NCI-H2227 treated with DMSO at 0.1 percent for 48 hours (cell line): ENCODE measurements around the gene PEA15.

ENCODE experiments used
- DNase-seq: peaks from one replicate; lab custom pipeline; 2025; lab: John Stamatoyannopoulos, UW

PEA15 gene

DNA sequence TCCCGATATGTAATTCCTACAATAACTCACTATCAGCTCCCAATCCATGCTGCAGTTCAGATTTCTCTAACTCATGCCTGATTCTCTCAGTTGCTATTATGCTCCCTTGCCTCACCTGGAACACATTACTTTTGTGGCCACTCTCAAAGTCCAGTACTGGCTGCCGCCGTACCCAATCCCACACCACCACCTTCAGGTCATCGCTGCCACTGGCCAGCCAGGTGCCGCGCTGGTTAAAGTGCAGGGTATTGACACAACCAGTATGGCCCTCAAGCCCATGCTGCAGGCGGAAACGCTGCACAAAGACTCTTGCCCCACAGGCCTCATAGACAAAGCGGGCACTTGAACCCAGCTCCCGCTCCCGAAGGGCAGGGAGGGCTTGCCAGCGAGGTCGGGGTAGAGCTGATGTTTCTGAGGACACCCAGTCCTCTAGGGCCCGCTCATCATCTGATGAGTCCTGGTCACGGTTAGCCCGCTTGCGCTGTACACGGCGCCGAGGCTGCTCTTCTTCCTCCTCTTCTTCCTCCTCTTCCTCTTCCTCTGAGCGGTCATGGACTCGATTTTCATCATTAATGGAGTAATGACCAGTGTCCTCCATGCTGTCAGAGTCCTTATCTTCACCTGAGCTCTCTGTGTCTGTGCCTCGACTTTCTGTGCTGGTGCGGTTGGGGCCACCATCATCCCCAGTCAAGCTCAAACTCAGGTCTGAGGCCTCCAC is 34.6 kb downstream of the PEA15 start:
- no peak for DNase-seq

DNA sequence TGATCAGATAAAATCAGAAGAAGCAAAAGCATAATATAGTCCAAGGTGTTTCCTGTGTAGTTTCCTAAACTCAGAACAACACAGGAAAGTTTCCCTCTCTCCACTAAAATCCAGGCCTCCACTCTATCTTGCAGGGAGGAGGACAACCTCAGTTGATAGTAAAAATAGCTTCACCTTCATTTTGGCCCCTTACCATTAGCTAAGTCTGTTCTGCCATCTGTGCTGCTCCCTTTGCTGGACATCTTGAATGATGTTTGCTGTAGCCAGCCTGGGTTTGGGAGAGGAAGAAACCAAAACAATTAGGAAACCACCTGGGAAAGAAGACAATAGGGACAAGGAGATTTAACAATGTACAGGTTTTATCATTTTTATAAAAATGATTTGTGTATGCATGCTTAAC is 38.6 kb downstream of the PEA15 start:
- DNase-seq = no peak

DNA sequence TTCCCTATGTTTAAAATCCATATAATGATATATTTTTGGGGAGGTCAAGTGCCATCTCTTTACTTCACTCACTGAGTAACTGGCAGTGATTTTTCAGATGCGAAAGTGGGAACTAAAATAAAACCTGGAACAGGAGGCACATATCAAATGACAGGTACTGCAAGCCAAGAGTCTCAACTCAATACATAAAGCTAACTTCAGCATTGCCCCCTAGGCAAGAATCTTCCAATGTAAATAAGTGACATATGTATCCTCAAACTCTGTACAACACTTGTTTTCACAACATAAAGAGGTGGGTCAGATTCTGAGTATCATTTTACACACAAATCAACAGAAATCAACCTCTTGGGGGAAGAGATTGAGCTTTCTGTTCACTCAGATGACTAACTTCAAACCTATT is 39.0 kb downstream of the PEA15 start:
- DNase-seq = peak; percentile 6

DNA sequence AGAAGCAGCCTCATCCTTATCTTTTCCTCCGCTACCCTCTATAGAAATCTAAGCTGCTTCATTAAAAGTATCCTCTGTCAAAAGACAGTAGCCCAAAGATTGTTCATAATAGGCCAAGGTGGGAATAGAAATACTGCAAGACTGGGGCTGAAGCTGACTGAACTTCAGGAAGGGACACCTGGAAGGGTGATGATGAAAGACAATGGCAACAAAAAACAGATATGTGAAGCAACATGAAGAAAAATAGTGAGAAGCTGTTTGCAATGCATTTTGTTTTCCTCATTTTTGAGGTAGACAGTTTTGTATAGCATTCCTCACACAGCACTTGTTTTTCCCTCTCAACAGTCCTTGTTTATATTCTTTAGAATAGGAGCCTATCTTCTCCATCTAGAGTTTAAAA is 40.2 kb downstream of the PEA15 start:
- no peak for DNase-seq

DNA sequence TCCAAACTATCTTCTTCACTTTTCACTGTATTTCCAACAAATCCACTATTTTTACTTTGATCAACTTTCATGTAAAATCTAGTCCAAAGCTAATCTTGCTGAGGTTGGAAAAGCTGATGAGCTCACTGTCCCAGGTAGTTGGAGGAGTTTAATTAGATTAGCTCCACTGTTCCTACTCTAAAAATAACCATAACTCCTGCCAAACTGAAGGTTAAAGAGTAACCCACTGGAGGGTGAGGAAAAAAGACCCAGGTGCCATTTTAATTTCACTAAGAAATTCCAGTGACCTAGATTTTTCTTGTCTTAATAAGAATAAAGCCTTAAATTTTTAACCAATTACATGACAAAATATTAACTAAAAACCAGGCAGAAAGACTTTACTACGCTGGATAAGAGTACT is 41.9 kb downstream of the PEA15 start:
- no peak for DNase-seq

DNA sequence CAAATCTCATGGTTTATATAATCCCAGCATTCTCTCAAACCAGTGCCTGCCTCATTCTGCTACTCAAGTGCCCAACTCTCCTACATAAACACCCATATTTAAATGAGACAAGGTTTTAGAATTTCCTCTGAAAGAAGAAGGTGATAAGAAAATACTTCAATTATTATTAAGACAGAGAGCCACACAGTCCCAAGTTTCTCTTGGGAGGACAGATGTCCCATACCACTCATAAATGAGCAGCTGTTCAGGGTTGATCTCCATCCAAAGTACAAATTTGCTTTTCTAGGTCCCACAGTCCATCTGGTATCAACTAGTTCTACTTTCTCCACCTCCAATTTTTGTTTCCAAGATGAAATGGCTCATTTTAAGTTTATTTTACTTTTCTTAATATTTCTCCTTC is 45.8 kb downstream of the PEA15 start:
- no peak for DNase-seq

DNA sequence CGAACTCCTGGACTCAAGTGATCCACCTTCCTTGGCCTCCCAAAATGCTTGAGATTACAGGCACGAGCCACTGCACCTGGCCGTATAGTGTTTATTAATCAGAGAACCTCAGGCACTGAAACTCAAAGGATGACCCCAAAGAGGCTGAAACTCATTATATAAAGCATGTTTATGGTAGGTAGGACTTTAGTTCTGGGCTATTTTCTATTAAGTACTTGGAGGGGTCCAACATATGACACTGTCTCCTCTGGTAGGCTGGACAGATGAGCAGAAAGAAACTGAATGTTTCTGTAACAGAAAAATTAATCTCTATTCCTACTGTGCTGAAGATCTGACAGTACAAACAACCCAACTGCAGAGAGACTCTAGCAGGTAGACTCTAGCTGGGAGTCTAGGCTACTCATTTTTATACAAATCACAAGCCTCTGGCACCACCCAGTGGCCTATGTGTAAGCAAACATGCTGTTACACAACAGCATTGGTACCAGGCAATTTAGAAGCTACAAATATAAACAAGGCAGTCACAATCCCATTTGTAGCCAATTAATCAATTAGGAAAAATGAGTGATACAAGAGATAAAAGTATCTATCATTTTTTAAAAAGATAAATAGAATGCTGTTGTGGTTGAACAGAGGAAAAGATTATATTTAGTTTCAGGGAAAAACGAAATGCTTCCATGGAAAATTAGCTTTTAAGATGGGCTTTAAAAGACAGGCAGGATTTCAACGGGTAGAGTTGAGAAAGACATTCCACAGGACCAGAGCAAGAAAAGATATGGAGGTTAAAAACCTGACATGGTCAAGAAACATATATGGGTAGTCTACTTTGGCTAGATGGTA is 46.7 kb downstream of the PEA15 start:
- DNase-seq = peak; percentile 40

DNA sequence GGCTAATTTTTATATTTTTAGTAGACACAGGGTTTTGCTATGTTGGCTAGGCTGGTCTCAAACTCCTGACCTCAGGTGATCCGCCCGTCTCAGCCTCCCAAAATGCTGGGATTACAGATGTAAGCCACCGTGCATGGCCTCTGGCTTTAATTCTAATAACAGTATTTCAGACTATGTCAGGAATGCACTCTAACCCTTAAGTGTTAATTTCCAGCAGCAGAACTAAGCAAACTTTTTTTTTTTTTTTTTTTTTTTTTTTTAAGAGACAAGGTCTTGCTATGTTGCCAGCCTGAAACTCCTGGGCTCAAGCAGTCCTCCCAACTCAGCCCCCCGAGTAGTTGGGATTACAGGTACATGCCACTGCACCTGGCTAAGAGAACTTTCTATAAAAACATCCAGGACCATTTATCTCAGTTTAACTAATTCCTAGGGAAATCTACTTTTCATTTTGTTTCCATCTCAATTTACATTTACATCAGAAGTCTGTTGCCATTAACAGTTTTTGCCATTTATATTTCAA is 50.7 kb downstream of the PEA15 start:
- no peak for DNase-seq

DNA sequence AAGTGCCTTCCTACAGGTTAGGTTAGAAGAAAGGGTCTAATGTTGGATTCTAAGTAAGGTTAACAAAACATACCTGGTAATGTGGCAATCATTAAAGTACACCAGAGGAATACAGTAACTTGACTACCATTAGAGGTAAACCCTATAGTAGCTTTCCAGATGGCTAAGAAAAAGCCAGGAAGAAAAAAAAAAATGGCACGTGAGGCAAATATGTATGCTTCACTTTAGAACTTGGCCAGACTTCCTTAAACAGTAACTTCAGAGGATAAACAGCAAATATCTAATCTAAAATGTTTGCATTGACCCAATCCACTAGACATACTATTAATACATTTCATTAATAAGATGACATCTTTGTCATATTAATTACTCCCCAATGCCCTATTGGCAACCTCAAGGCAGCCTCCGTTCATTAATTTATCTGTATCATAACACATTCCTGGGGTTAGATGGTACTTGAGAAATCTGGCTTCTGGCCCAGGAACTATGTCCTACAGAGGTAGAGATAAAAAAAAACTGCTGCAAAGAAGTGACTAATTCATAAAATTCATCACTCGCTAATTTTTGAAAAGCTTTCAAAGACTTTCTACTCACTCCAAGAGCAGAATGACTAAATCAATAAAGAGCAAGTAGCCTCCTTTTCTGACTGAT is 51.3 kb downstream of the PEA15 start:
- DNase-seq = no peak

DNA sequence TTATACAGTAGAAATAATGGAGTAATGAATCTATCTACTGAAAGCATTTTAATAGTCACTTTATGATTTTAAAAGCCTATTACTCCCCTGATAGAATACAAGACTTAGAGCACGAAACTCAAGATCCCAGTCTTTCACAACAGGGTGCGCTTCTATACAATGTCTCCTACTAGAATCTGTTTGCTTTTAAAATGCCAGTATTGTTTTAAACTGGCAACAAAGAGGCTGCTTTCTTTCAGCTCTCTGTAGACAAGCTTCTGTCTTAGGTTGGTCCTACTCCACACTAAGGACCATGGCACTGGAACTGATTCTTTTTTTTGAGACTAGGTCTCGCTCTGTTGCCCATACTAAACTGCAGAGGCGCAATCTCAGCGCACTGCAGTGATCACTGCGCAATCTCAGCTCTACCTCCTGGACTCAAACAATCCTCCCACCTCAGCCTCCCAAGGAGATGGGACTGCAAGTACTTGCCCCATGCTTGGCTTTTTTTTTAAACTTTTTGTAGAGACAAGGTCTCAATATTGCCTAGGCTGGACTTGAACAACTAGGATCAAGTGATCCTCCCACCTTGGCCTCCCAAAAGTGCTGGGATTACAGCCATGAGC is 52.3 kb downstream of the PEA15 start:
- DNase-seq = no peak

DNA sequence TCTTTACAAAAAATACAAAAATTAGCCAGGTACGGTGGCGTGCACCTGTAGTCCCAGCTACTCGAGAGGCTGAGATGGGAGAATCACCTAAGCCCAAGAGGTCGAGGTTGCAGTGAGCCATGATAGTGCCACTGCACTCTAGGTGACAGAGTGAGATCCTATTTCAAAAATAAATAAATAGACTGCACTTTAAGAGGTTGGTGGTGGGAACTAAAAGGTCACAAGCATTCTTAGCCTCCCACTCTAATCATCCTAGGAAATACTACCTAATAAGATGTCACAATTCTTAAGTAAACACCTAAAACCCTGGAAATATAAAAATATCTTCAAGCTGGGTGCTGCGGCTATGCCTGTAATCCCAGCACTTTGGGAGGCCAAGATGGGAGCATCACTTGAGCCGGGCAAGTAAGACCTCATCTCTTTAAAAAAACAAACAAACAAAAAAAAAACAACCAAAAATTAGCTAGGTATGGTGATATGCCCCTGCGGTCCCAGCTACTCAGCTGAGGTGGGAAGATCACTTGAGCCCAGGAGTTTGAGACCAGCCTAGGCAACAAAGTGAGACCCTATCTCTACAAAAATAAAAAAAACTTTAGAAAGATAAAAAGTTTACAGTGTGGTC is 53.1 kb downstream of the PEA15 start:
- DNase-seq = no peak

DNA sequence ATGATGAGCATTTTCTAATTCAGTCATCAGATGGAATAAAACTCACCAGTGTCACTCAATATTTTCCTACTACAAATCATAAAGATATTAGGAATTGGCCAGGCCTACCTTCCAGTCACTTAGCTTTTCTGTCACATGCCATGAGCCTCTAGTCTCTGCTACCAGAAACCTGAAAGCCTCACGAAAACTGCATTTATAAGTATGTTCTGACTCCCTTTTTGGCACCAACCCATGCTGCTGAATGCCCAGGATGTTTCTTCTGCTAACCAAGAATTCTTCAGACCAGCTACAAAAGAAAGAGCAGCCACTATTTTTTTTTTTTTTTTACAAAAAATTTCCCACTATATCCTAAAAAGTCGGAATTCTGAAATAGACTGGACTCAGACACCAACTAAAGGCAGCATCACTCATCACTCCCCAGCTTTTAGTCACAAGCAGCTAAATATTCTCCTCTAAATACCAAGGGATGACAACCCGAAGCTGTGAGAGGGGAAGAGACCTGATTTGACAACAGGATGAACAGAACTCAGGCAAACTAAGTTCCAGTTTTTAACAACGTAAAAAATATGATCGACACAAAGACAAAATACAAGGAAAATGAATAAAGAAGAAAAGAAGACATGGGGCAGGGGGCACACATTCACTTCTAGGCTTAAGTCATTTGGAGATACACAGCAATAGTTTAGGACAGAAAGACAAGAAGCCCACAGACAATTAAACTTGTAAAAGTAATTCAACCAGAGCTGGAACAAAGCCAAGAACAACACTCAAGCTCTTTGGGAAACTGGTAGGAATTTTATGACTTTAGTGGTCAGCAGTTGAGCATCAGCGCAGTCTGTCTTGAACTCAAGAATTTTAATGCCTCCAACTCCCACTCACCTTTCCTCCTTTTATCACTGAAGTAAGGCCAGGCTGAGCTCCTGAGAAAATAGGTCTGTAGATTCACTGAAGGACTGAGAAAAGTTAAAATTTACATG is 55.5 kb downstream of the PEA15 start:
- no peak for DNase-seq

DNA sequence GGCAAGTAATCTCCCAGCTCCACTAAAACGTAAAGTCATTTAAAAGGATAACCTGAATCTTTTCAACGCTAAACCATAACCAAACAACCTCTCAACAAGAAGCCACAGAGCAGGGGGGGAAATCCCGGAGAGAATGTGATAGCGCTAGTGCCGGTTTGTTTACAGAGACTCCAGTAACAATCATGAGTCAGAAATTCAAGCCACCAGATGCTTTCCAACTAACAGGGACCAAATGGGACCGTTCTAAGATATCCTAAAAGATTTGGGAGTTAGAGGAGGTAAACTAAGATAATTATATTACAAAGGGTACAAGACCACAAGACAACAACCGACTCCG is 56.3 kb downstream of the PEA15 start:
- peak; percentile 69 for DNase-seq

DNA sequence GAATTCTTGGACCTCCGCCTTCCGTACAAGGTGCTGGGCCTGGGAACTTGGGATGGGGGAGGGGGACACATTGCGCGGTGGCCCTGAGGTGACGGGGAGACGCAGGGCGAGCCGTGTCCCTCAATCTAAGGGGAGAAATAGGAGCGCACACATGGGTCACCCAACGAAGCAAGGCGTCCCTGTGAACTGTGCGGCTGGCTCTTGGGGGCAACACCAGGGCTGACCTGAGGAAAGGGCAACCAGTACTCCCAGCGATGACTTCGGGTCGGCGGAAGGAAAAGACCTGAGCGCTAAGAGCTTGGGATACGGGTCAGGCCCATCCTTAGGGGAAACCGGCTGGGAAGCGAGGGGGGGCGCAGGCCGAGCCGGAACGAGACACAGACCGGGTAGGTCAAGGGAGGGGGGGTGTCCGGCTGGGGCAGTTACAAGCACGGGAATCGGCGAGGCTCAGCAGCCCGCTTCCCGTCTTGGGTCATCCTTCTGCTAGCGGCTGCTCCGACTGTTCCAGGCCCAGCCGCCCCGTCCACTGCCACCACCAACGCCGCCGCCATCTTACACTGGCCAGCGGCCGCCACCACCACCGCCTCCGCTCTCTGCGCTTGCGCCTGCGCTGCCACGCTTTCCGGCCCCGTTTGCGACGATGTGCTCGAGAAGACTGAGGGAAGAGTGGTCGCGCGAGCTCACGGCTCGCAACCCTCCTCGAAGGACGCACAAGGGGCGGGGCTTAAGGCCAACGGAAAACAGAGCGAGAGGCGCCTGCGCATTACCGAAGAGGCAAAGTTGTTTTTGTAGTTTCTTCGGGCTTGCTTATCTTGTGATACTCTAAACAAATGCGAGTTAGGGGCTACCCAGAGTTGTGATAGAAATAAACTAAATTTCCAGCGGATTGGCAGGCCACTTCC is 57.0 kb downstream of the PEA15 start, which contains the start of gene DCAF8:
Gene DCAF8 (minus strand): TSS at position 657 of the 902 bp plus-strand sequence. CDS start 18,541 bp downstream, outside the sequence.
- DNase-seq = peak; percentile 97

DNA sequence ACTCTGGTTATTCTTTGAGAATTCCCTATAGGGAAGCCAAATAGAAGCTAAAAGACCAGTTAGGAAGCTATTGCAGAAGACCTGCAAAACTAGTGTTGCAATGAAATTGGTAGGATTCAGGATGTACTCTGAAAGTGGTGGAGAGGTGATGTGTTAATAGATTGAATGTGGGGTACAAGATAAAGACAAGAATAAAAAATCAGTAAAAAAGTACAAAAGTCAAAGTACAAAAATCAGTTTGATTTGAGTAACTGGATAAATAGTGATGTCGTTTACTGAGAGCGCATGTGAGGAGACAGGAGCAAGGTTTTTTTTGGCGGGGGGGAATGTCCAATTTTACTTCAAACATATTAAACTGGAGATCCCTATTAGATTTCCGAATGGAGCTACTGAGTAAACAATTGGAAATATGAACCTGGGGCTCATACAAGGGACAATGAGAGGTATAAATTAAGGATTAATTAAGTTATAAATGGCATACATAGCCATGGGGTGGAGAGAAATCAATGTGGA is 59.7 kb downstream of the PEA15 start:
- DNase-seq = no peak
